GM12878 (cell line): ENCODE results near the gene GPSM1. TPM values are rescaled to one million over a fixed set of nuclear protein-coding genes. Genes with fewer than 3 reads are reported as not detected.

Source experiments
- ATAC-seq: fragments of 200-7000 bp; cut with Tn5 transposase; 3 replicates; pipeline ENCODE4 v1.9.1; 2020; ENCODE audit warnings: mild to moderate bottlenecking, moderate library complexity
- BruUV-seq: library from RNA; stranded (reverse); fragments of 400-500 nt; replicated peaks from 2 replicates; lab custom pipeline; 2021; lab: Mats Ljungman, UMichigan
- CTCF ChIA-PET: fragments of 300-600 bp; sonication (Branson Sonifier 250); formaldehyde crosslinking; extraction: SDS; loops from one replicate; lab custom pipeline; 2021; ENCODE audit warnings: inconsistent platforms; lab: Yijun Ruan, JAX
- POLR2A ChIA-PET: fragments of 350-600 bp; formaldehyde crosslinking; extraction: SDS; loops from one replicate; lab custom pipeline; 2021; ENCODE audit warnings: inconsistent platforms; lab: Charles Lee
- RAD21 ChIA-PET: fragments of 300-600 bp; sonication (Branson Sonifier 250); formaldehyde crosslinking; loops from one replicate; lab custom pipeline; 2023; ENCODE audit warnings: antibody characterized with exemption; ENCODE audit not compliant: unreplicated experiment; lab: Charles Lee
- SMC1A ChIA-PET: fragments of 300-600 bp; sonication (Branson Sonifier 250); formaldehyde crosslinking; loops from one replicate; lab custom pipeline; 2023; ENCODE audit not compliant: unreplicated experiment, uncharacterized antibody; lab: Charles Lee
- DNase-seq: peaks from one replicate; pipeline ENCODE4 v3.0.0-alpha.2; 2011; ENCODE audit warnings: low read depth, low spot score
- FAIRE-seq: peaks from 3 replicates; lab custom pipeline; 2011; peaks lifted over from hg19 to GRCh38; lab: Jason Lieb, UNC
- H2AFZ ChIP-seq: 2 replicates; pipeline ENCODE4 v1.6.0; 2011; ENCODE audit warnings: low read depth, low read length, control low read depth; ENCODE audit not compliant: control insufficient read depth
- H3K27ac ChIP-seq: 2 replicates; pipeline ENCODE4 v1.5.1; 2011; ENCODE audit warnings: control low read depth; ENCODE audit not compliant: control insufficient read depth, insufficient read depth
- H3K27me3 ChIP-seq, 2 experiments: replicated peaks in 1 of 2; 2 replicates each; pipeline versions ENCODE4 v1.6.0 to v1.6.1; 2011; ENCODE audit warnings: low read length in 1 of 2; ENCODE audit not compliant: control insufficient read depth in 2 of 2, insufficient read depth in 2 of 2
- H3K36me3 ChIP-seq, 2 experiments: 2 replicates each; pipeline ENCODE4 v1.5.1; 2011; ENCODE audit warnings: low read length in 1 of 2; ENCODE audit not compliant: control insufficient read depth in 2 of 2, insufficient read depth in 2 of 2
- H3K4me1 ChIP-seq: 2 replicates; pipeline ENCODE4 v1.6.1; 2011; ENCODE audit warnings: mild to moderate bottlenecking, low read length, moderate library complexity, mixed read lengths; ENCODE audit not compliant: control insufficient read depth, insufficient read depth
- H3K4me2 ChIP-seq: 2 replicates; pipeline ENCODE4 v1.6.0; 2011; ENCODE audit warnings: control low read depth; ENCODE audit not compliant: control insufficient read depth, insufficient read depth
- H3K4me3 ChIP-seq: fragments of 200-600 bp; sonication (generic); 2 replicates; pipeline ENCODE4 v1.5.1; 2016
- H3K79me2 ChIP-seq: 2 replicates; pipeline ENCODE4 v1.6.0; 2011; ENCODE audit warnings: low read length; ENCODE audit not compliant: control insufficient read depth, insufficient read depth
- H3K9ac ChIP-seq: 2 replicates; pipeline ENCODE4 v1.8.0; 2011; ENCODE audit warnings: low read length, control low read depth, mixed read lengths; ENCODE audit not compliant: control insufficient read depth, insufficient read depth
- H3K9me3 ChIP-seq: replicated peaks from 3 replicates; pipeline ENCODE4 v1.5.1; 2011; ENCODE audit warnings: mild to moderate bottlenecking, low read length; ENCODE audit not compliant: control insufficient read depth, insufficient read depth
- H4K20me1 ChIP-seq: 2 replicates; pipeline ENCODE4 v1.6.0; 2011; ENCODE audit not compliant: control insufficient read depth, insufficient read depth
- JUND ChIP-seq: IDR thresholded peaks from 2 replicates; pipeline ENCODE4 v1.6.1; 2012; ENCODE audit warnings: low read depth, mild to moderate bottlenecking, low read length, improper control_type of control experiment, moderate library complexity
- KDM1A ChIP-seq: fragments of 200-600 bp; sonication (generic); IDR thresholded peaks from 2 replicates; pipeline ENCODE4 v1.6.1; 2016; ENCODE audit warnings: borderline replicate concordance
- MAX ChIP-seq: IDR thresholded peaks from 2 replicates; pipeline ENCODE4 v1.6.1; 2012; ENCODE audit warnings: low read depth, low read length, improper control_type of control experiment
- RAD51 ChIP-seq: fragments of 450-650 bp; IDR thresholded peaks from 2 replicates; pipeline ENCODE4 v1.6.1; 2016; ENCODE audit warnings: moderate library complexity, mild to moderate bottlenecking, inconsistent platforms
- RB1 ChIP-seq: fragments of 450-650 bp; formaldehyde crosslinking; IDR thresholded peaks from 2 replicates; pipeline ENCODE4 v1.6.1; 2017; ENCODE audit warnings: mild to moderate bottlenecking, borderline replicate concordance
- ZNF622 ChIP-seq: fragments of 450-650 bp; IDR thresholded peaks from 2 replicates; pipeline ENCODE4 v1.6.1; 2017; ENCODE audit warnings: mild to moderate bottlenecking, inconsistent platforms
- WGBS: methylation state at CpG from one replicate; pipeline ENCODE4 v1.1.6; 2016; ENCODE audit warnings: low lambda C conversion rate; ENCODE audit not compliant: insufficient replicate concordance, insufficient coverage; ENCODE audit errors: missing lambda C conversion rate; 5-methylcytosine and 5-hydroxymethylcytosine counted together
- in situ Hi-C: fragments of 300-500 bp; cut with MboI; formaldehyde crosslinking; loops from 9 replicates; pipeline ENCODE4 v1.14.3; 2018; ENCODE audit warnings: mixed read lengths
- intact Hi-C: fragments of 100-400 bp; cut with micrococcal nuclease; formaldehyde crosslinking; loops from one replicate; pipeline ENCODE4 v1.14.2; 2022; ENCODE audit not compliant: unreplicated experiment
- polyA plus RNA-seq, 11 experiments: library from polyadenylated mRNA; depleted of rRNA in 4 of 11; unstranded in 6 of 11; stranded (reverse) in 5 of 11; fragments of >200 nt; fragmentation: Nextera tagmentation in 4 of 11; fragmentation: Illumina TruSeq in 1 of 11; extraction: Ambion mirVana in 4 of 11; extraction: Trizol in 1 of 11; gene quantifications; 1 replicate in 1 of 11; 2 replicates in 10 of 11; pipeline versions ENCODE4 v1.2.1 to v1.2.3, GENCODE V29; 2011 to 2016; ENCODE audit warnings: inconsistent platforms in 2 of 11, missing spikeins in 2 of 11, low read depth in 1 of 11
- total RNA-seq, 4 experiments: library from RNA; depleted of rRNA in 3 of 4; stranded (reverse); fragments of >200 nt in 3 of 4; fragmentation: Illumina TruSeq in 1 of 4; extraction: Trizol in 1 of 4; gene quantifications; 2 replicates each; pipeline versions ENCODE4 v1.2.1 to v1.2.3, GENCODE V29; 2013 to 2021
- TF ChIP-seq, protein P1 (sequence below): IDR thresholded peaks from 2 replicates; pipeline ENCODE4 v1.6.1; 2012; ENCODE audit warnings: low read length, inconsistent platforms
- TF ChIP-seq, protein P2 (sequence below): IDR thresholded peaks from 2 replicates; pipeline ENCODE4 v1.6.1; 2012; ENCODE audit warnings: mild to moderate bottlenecking, low read depth, low read length
- TF ChIP-seq, protein P3 (sequence below), 3 experiments: IDR thresholded peaks in 2 of 3; conservative IDR thresholded peaks in 1 of 3; 2 replicates each; pipeline ENCODE4 v1.5.1; 2011; ENCODE audit warnings: low read depth in 3 of 3, low read length in 3 of 3, mild to moderate bottlenecking in 3 of 3, control low read depth in 2 of 3, moderate library complexity in 2 of 3, inconsistent platforms in 1 of 3, mixed read lengths in 1 of 3; ENCODE audit not compliant: control insufficient read depth in 2 of 3, insufficient read depth in 1 of 3; ENCODE audit errors: extremely low read depth in 1 of 3

GPSM1 gene
- total and polyA plus RNA-seq, 10 of the 15 experiments (the other 5 are each of a cell fraction or from before 2014, with no cell fraction given), result 0.04 to 0.10 (median 0.10) TPM; not detected in 7

DNA sequence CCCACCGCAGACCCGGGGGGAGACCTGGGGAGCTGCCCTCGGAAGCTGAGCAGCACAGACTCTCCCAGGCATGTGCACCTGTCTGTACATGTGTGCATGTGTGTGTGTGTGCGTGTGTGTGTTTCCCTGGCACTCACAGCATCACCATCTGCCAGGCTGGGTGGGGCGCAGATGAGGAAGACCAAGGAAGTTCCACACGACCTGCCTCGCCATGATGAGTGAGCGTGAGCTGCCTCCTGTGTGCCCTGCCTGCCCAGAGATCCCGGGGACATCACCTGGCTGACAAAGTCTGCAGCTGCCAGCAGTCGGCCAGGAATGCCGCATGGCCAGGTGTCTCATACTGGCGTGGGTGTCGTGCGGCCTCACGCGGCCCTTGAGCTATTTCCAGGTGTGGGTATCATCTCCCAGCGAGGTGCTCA is 4.0 kb upstream of the GPSM1 start (continued):
- TF ChIP-seq, protein P1, sequence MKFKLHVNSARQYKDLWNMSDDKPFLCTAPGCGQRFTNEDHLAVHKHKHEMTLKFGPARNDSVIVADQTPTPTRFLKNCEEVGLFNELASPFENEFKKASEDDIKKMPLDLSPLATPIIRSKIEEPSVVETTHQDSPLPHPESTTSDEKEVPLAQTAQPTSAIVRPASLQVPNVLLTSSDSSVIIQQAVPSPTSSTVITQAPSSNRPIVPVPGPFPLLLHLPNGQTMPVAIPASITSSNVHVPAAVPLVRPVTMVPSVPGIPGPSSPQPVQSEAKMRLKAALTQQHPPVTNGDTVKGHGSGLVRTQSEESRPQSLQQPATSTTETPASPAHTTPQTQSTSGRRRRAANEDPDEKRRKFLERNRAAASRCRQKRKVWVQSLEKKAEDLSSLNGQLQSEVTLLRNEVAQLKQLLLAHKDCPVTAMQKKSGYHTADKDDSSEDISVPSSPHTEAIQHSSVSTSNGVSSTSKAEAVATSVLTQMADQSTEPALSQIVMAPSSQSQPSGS, result no peak
- TF ChIP-seq, protein P2, sequence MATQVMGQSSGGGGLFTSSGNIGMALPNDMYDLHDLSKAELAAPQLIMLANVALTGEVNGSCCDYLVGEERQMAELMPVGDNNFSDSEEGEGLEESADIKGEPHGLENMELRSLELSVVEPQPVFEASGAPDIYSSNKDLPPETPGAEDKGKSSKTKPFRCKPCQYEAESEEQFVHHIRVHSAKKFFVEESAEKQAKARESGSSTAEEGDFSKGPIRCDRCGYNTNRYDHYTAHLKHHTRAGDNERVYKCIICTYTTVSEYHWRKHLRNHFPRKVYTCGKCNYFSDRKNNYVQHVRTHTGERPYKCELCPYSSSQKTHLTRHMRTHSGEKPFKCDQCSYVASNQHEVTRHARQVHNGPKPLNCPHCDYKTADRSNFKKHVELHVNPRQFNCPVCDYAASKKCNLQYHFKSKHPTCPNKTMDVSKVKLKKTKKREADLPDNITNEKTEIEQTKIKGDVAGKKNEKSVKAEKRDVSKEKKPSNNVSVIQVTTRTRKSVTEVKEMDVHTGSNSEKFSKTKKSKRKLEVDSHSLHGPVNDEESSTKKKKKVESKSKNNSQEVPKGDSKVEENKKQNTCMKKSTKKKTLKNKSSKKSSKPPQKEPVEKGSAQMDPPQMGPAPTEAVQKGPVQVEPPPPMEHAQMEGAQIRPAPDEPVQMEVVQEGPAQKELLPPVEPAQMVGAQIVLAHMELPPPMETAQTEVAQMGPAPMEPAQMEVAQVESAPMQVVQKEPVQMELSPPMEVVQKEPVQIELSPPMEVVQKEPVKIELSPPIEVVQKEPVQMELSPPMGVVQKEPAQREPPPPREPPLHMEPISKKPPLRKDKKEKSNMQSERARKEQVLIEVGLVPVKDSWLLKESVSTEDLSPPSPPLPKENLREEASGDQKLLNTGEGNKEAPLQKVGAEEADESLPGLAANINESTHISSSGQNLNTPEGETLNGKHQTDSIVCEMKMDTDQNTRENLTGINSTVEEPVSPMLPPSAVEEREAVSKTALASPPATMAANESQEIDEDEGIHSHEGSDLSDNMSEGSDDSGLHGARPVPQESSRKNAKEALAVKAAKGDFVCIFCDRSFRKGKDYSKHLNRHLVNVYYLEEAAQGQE, result no peak

DNA sequence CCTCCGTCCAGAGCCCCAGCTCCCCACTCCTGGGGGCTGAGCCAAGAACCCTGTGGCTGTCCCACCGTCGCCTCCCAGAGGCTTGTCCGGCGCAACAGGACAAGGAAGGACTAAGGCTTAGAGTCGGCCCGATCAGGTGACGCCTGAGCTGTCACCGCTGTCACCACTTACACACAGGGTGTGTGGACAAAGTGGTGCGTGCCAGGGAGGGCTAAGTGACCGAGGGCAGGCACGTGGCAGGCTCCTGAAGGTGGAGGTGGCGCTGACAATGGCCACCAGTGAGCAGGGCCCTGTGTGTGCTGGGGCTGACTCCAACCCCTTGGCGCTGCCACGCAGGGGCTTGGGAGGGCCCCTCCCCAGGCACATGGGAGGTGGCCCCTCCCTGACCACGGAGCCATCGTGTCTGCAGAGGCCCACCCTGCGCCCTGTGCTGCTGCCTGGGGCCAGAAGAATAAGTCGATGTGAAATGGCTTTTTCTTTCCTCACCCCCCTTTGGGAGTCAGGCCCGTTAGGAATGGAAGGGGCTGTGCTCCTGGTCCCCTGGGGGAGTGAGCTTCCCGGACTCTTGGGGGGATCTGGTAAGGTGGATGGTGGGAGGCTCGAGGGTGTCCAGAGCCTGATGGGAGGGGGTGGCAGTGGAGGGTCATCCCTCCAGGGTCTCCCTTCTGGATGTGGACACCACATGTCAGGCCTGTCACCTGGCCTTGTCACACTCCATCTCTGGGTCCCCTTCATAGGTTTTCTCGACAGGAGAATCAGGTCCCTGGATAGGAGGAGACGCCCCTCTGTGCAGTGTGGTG is 2.6 kb upstream of the GPSM1 start:
- Histone ChIP-seq H3K27ac (no peak overlapping the region), H3K4me1 (no peaks in the 10 kb centered on the region), H3K79me2 (no peaks in the 10 kb centered on the region), H3K4me3 (no peak overlapping the region), H3K27me3 (peaks cover 10 to 11% of the 10 kb centered on the region in 2 experiments; a peak in 3 of 4 replicates), H3K36me3 (no peaks in the 10 kb centered on the region), H3K9ac (no peak overlapping the region), H2AFZ (no peak overlapping the region), H3K4me2 (no peak overlapping the region), H4K20me1 (no peaks in the 10 kb centered on the region), H3K9me3 (peaks cover 2% of the 10 kb centered on the region; the same call in 1 of the 3 replicates)
- ATAC-seq (no peak), DNase-seq (no peak), FAIRE-seq (no peak)
- SMC1A ChIA-PET, result no interaction called here
- in situ Hi-C loops, result no loop called here
- RAD21 ChIA-PET, result no interaction called here
- WGBS, result 44% methylated on average over 23 of the region's 24 CpGs
- CTCF ChIA-PET, result no interaction called here
- POLR2A ChIA-PET, result no interaction called here
- BruUV-seq, result no TSS peak
- intact Hi-C loops, result no loop called here
- TF ChIP-seq MAX, result no peak
- TF ChIP-seq RB1, result no peak
- no peak for TF ChIP-seq RAD51
- no peak for TF ChIP-seq KDM1A
- TF ChIP-seq, protein P3, sequence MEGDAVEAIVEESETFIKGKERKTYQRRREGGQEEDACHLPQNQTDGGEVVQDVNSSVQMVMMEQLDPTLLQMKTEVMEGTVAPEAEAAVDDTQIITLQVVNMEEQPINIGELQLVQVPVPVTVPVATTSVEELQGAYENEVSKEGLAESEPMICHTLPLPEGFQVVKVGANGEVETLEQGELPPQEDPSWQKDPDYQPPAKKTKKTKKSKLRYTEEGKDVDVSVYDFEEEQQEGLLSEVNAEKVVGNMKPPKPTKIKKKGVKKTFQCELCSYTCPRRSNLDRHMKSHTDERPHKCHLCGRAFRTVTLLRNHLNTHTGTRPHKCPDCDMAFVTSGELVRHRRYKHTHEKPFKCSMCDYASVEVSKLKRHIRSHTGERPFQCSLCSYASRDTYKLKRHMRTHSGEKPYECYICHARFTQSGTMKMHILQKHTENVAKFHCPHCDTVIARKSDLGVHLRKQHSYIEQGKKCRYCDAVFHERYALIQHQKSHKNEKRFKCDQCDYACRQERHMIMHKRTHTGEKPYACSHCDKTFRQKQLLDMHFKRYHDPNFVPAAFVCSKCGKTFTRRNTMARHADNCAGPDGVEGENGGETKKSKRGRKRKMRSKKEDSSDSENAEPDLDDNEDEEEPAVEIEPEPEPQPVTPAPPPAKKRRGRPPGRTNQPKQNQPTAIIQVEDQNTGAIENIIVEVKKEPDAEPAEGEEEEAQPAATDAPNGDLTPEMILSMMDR (IDR thresholded peaks at IDR 0.05 in 2 of 3, conservative IDR thresholded peaks at IDR 0.05 in 1 of 3; ENCODE audit: control insufficient read depth in 2 of 3, extremely low read depth in 1 of 3, insufficient read depth in 1 of 3, low read depth in 3 of 3, low read length in 3 of 3), result no peak
- TF ChIP-seq, protein P2, result no peak
- no peak for TF ChIP-seq ZNF622
- TF ChIP-seq JUND, result no peak
